OCI-LY7 (cell line): ENCODE results near the gene SIL1. TPM values are rescaled to one million over a fixed set of nuclear protein-coding genes. Genes with fewer than 3 reads are reported as not detected.

Experiments used
- BruUV-seq: library from RNA; stranded (reverse); fragments of 400-500 nt; replicated peaks from 2 replicates; lab custom pipeline; 2021; lab: Mats Ljungman, UMichigan
- CTCF ChIA-PET: fragments of 300-600 bp; sonication (Branson Sonifier 250); formaldehyde crosslinking; loops from one replicate; lab custom pipeline; 2022; ENCODE audit warnings: antibody characterized with exemption; ENCODE audit not compliant: unreplicated experiment; lab: Charles Lee
- POLR2A ChIA-PET: fragments of 300-600 bp; sonication (Branson Sonifier 250); formaldehyde crosslinking; loops from one replicate; lab custom pipeline; 2022; ENCODE audit warnings: antibody characterized with exemption; lab: Charles Lee
- DNase-seq: peaks from one replicate; pipeline ENCODE4 v3.0.0-alpha.2; 2015; ENCODE audit warnings: low spot score
- H2AFZ ChIP-seq: fragments of 200-600 bp; sonication (generic), shearing (Covaris generic); 2 replicates; pipeline ENCODE4 v1.6.1; 2014; ENCODE audit warnings: mild to moderate bottlenecking, antibody characterized with exemption, low read length, moderate library complexity
- H3K27ac ChIP-seq: fragments of 200-600 bp; sonication (generic); 2 replicates; pipeline ENCODE4 v1.5.1; 2014; ENCODE audit warnings: mixed run types, low read depth, mild to moderate bottlenecking, moderate library complexity, low read length, inconsistent platforms; ENCODE audit not compliant: poor library complexity, severe bottlenecking
- H3K36me3 ChIP-seq: fragments of 200-600 bp; sonication (generic); 2 replicates; pipeline ENCODE4 v1.6.1; 2014; ENCODE audit warnings: mild to moderate bottlenecking, antibody characterized with exemption, low read length, moderate library complexity, mixed read lengths; ENCODE audit not compliant: insufficient read depth
- H3K4me1 ChIP-seq: fragments of 200-600 bp; sonication (generic); 2 replicates; pipeline ENCODE4 v1.5.1; 2014; ENCODE audit warnings: mild to moderate bottlenecking, low read length; ENCODE audit not compliant: insufficient read depth, poor library complexity, severe bottlenecking
- H3K4me2 ChIP-seq: fragments of 200-600 bp; sonication (generic); 2 replicates; pipeline ENCODE4 v1.6.1; 2014; ENCODE audit warnings: mild to moderate bottlenecking, low read length
- H3K4me3 ChIP-seq: fragments of 200-600 bp; sonication (generic); 2 replicates; pipeline ENCODE4 v1.5.1; 2014; ENCODE audit warnings: mild to moderate bottlenecking, low read depth, low read length; ENCODE audit not compliant: poor library complexity, severe bottlenecking
- H3K79me2 ChIP-seq: fragments of 200-600 bp; sonication (generic); 2 replicates; pipeline ENCODE4 v1.6.1; 2016; ENCODE audit warnings: low read depth, mild to moderate bottlenecking, low read length, moderate library complexity, mixed read lengths; ENCODE audit not compliant: insufficient read depth
- H3K9me2 ChIP-seq: fragments of 200-600 bp; sonication (generic); 2 replicates; pipeline ENCODE4 v1.6.1; 2016; ENCODE audit warnings: mild to moderate bottlenecking, low read length, mixed read lengths; ENCODE audit not compliant: insufficient read depth
- H3K9me3 ChIP-seq: fragments of 200-600 bp; sonication (generic); 2 replicates; pipeline ENCODE4 v1.6.1; 2014; ENCODE audit warnings: mild to moderate bottlenecking, mixed run types, low read length, mixed read lengths
- H4K20me1 ChIP-seq: fragments of 200-600 bp; sonication (generic); 2 replicates; pipeline ENCODE4 v1.6.1; 2014; ENCODE audit warnings: mild to moderate bottlenecking, antibody characterized with exemption, low read length, moderate library complexity, mixed read lengths; ENCODE audit not compliant: insufficient read depth
- CTCF ChIP-seq: fragments of 200-600 bp; sonication (generic); conservative IDR thresholded peaks from 2 replicates; pipeline ENCODE4 v1.5.1; 2014; ENCODE audit warnings: mild to moderate bottlenecking, antibody characterized with exemption, low read length, moderate library complexity, mixed read lengths
- EZH2phosphoT487 ChIP-seq: fragments of 200-600 bp; sonication (generic); IDR thresholded peaks from 2 replicates; pipeline ENCODE4 v1.6.1; 2018; ENCODE audit warnings: low read depth, borderline replicate concordance, mild to moderate bottlenecking, mixed run types, antibody characterized with exemption, low read length, moderate library complexity, mixed read lengths
- intact Hi-C: fragments of 100-400 bp; cut with micrococcal nuclease; formaldehyde crosslinking; loops from one replicate; pipeline ENCODE4 v1.10.0; 2022; ENCODE audit not compliant: unreplicated experiment
- small RNA-seq: library from RNA; depleted of rRNA; stranded (forward); fragments of <200 nt; gene quantifications from one replicate; pipeline ENCODE3, GENCODE V24; 2014
- total RNA-seq, 2 experiments: library from RNA; depleted of rRNA in 1 of 2; stranded (reverse); fragments of >200 nt in 1 of 2; shearing (Covaris generic) in 1 of 2; gene quantifications; 2 replicates each; pipeline ENCODE4 v1.2.3, GENCODE V29; 2014 to 2022

SIL1 gene
- total RNA-seq, 2 experiments from 2014 or later = 9.2 to 22.8 TPM

DNA sequence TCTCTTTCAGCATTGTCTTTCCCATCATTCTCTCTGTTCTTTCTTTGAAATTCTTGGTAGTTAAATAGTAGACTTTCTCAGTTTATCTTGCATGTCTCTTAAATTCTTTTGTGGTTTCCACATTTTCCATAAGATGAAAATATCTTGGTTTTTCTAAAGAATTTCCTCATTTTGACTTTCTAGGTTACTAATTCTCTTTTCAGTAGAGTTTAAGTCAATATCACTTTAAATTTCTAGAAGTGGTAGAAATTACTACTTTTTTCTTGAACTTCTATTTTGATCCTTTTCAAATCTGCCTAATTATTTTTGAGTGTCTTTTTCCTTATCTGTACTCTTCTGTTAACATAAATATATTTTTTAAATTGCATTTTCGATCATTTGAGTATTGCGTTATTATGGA is 299.4 kb downstream of the SIL1 start:
- no peak overlapping the region for H3K4me2 ChIP-seq
- no peak for DNase-seq
- no TSS peak for BruUV-seq
- no peaks in the 10 kb centered on the region for H3K9me2 ChIP-seq
- H2AFZ ChIP-seq = no peak overlapping the region
- H3K4me1 ChIP-seq = no peaks in the 10 kb centered on the region
- no peaks in the 10 kb centered on the region for H3K36me3 ChIP-seq
- CTCF ChIA-PET = no interaction called here
- TF ChIP-seq EZH2phosphoT487 (no peak), CTCF (no peak)
- H3K27ac ChIP-seq = no peak overlapping the region
- no peaks in the 10 kb centered on the region for H3K9me3 ChIP-seq
- H3K79me2 ChIP-seq = no peaks in the 10 kb centered on the region
- H4K20me1 ChIP-seq = no peaks in the 10 kb centered on the region
- intact Hi-C loops = no loop called here
- H3K4me3 ChIP-seq = no peak overlapping the region
- POLR2A ChIA-PET = interaction anchor here (1.3 kb wide), 1 partner anchor 18 kb away, joined by 3 read pairs; no protein-coding TSS in a partner anchor

DNA sequence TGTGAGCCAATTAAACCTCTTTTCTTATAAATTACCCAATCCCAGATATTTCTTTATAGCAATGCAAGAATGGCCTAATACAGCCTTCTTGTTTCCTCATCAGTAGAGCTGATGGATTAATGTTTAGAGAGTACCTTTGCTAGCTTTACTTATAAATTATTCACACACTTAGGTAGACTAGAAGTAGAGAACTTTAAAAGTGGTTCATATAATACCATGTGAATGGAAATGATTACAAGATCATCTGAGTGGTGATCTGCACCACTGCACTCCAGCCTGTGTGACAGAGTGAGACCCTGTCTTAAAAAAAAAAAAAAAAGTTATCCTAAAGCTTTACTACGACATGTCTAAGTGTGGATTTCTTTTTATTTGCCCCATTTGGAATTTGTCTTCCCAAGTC is 299.9 kb downstream of the SIL1 start:
- POLR2A ChIA-PET = interaction anchor here (1.3 kb wide), 1 partner anchor 17 kb away, joined by 3 read pairs; no protein-coding TSS in a partner anchor
- Histone ChIP-seq H3K4me2 (no peak overlapping the region), H3K9me2 (no peaks in the 10 kb centered on the region), H3K79me2 (no peaks in the 10 kb centered on the region), H3K36me3 (no peaks in the 10 kb centered on the region), H2AFZ (no peak overlapping the region), H3K27ac (no peak overlapping the region), H3K4me1 (no peaks in the 10 kb centered on the region), H3K4me3 (no peak overlapping the region), H4K20me1 (no peaks in the 10 kb centered on the region), H3K9me3 (no peaks in the 10 kb centered on the region)
- no TSS peak for BruUV-seq
- CTCF ChIA-PET = no interaction called here
- intact Hi-C loops = no loop called here
- DNase-seq = no peak
- TF ChIP-seq EZH2phosphoT487 (no peak), CTCF (no peak)

Small RNAs within 50 kb of the gene (small RNA-seq; reads per million reads assigned to genes)
- not detected for gene RNU6-572P

Other genes with a start within 250 kb of the SIL1 start
- 205 and 276 TPM in 2 replicates for gene MATR3, start 95.4 kb upstream of the SIL1 start, total RNA-seq (2014; rRNA removed; shearing (Covaris generic))
- 270 and 274 TPM in 2 replicates for gene MATR3, start 95.4 kb upstream of the SIL1 start, total RNA-seq (2022)
- 64.3 and 73.6 TPM in 2 replicates for gene PAIP2, start 143.5 kb upstream of the SIL1 start, total RNA-seq (2014; rRNA removed; shearing (Covaris generic))
- gene PAIP2, start 143.5 kb upstream of the SIL1 start, total RNA-seq (2022) = 97.8 and 113 TPM in 2 replicates
- 14.6 and 20.3 TPM in 2 replicates for gene SLC23A1, start 184.9 kb upstream of the SIL1 start, total RNA-seq (2014; rRNA removed; shearing (Covaris generic))
- 63.1 and 67.9 TPM in 2 replicates for gene SLC23A1, start 184.9 kb upstream of the SIL1 start, total RNA-seq (2022)
- gene MZB1, start 191.5 kb upstream of the SIL1 start, total RNA-seq (2014; rRNA removed; shearing (Covaris generic)) = 1,014 and 1,052 TPM in 2 replicates
- gene MZB1, start 191.5 kb upstream of the SIL1 start, total RNA-seq (2022) = 727 and 819 TPM in 2 replicates
- gene PROB1, start 196.7 kb upstream of the SIL1 start, total RNA-seq (2014; rRNA removed; shearing (Covaris generic)) = 4.4 and 4.6 TPM in 2 replicates
- gene PROB1, start 196.7 kb upstream of the SIL1 start, total RNA-seq (2022) = 4.6 and 5.9 TPM in 2 replicates
- gene SPATA24, start 205.7 kb upstream of the SIL1 start, total RNA-seq (2014; rRNA removed; shearing (Covaris generic)) = 12.0 and 12.4 TPM in 2 replicates
- gene SPATA24, start 205.7 kb upstream of the SIL1 start, total RNA-seq (2022) = 9.4 and 10.8 TPM in 2 replicates
- gene DNAJC18, start 241.2 kb upstream of the SIL1 start, total RNA-seq (2014; rRNA removed; shearing (Covaris generic)) = 1.2 and 2.5 TPM in 2 replicates
- 7.1 and 12.6 TPM in 2 replicates for gene DNAJC18, start 241.2 kb upstream of the SIL1 start, total RNA-seq (2022)